K562 (cell line): ENCODE data around the gene GPR83. TPM values are rescaled to one million over a fixed set of nuclear protein-coding genes. Genes with fewer than 3 reads are reported as not detected.

Source experiments
- CXXC5 ChIP-seq: fragments of 250-450 bp; sonication (Bioruptor Pico); IDR thresholded peaks from 2 replicates; pipeline ENCODE4 v1.8.0; 2022; ENCODE audit warnings: inconsistent platforms, mild to moderate bottlenecking, moderate library complexity
- EP300 ChIP-seq: IDR thresholded peaks from 2 replicates; pipeline ENCODE4 v1.6.1; 2012; ENCODE audit warnings: low read length, improper control_type of control experiment
- EP400 ChIP-seq: fragments of 450-650 bp; IDR thresholded peaks from 2 replicates; pipeline ENCODE4 v1.6.1; 2017; ENCODE audit warnings: antibody characterized with exemption, mild to moderate bottlenecking, moderate library complexity
- ETV1 ChIP-seq: fragments of 450-650 bp; conservative IDR thresholded peaks from 2 replicates; pipeline ENCODE4 v1.6.1; 2016; ENCODE audit warnings: missing genetic modification characterization, control low read depth, low read depth, missing compliant biosample characterization
- HOXB6 ChIP-seq: fragments of 250-450 bp; sonication (Bioruptor Pico); IDR thresholded peaks from 2 replicates; pipeline ENCODE4 v1.5.1; 2022; ENCODE audit warnings: mild to moderate bottlenecking, borderline replicate concordance
- IFI16 ChIP-seq: fragments of 250-450 bp; sonication (Bioruptor Pico); IDR thresholded peaks from 2 replicates; pipeline ENCODE4 v2.1.2; 2022; ENCODE audit warnings: mild to moderate bottlenecking, inconsistent platforms
- POLR2B ChIP-seq: fragments of 450-650 bp; IDR thresholded peaks from 2 replicates; pipeline ENCODE4 v1.6.1; 2018; ENCODE audit warnings: low read depth; ENCODE audit not compliant: partially characterized antibody
- POLR2H ChIP-seq: IDR thresholded peaks from 2 replicates; pipeline ENCODE4 v1.6.1; 2016; ENCODE audit warnings: missing genetic modification characterization, low read depth, mild to moderate bottlenecking, control low read depth, missing compliant biosample characterization, moderate library complexity
- TRIM24 ChIP-seq, 2 experiments: fragments of 450-650 bp; IDR thresholded peaks; 2 replicates each; pipeline ENCODE4 v1.6.1; 2016
- ZNF12 ChIP-seq: sonication (generic); formaldehyde crosslinking; IDR thresholded peaks from 2 replicates; pipeline ENCODE4 v1.4.0; 2020; ENCODE audit warnings: mild to moderate bottlenecking, missing genetic modification reagents
- polyA plus RNA-seq, 8 experiments: library from polyadenylated mRNA; depleted of rRNA in 4 of 8; stranded (reverse) in 5 of 8; unstranded in 3 of 8; fragments of >200 nt; fragmentation: Nextera tagmentation in 2 of 8; fragmentation: Illumina TruSeq in 1 of 8; extraction: Ambion mirVana in 2 of 8; extraction: Trizol in 1 of 8; gene quantifications; 2 replicates each; pipeline versions ENCODE4 v1.2.1 to v1.2.3, GENCODE V29; 2011 to 2014; ENCODE audit warnings: inconsistent platforms in 1 of 8, missing spikeins in 1 of 8
- total RNA-seq, 7 experiments: library from RNA; depleted of rRNA in 6 of 7; stranded (reverse); fragments of >200 nt in 6 of 7; fragmentation: Illumina TruSeq in 2 of 7; extraction: Trizol in 2 of 7; gene quantifications; 2 replicates each; pipeline versions ENCODE4 v1.2.1 to v1.2.3, GENCODE V29; 2011 to 2021; ENCODE audit warnings: low replicate concordance in 1 of 7
- TF ChIP-seq, protein P1 (sequence below): fragments of 450-650 bp; IDR thresholded peaks from 2 replicates; pipeline ENCODE4 v1.6.1; 2018; ENCODE audit not compliant: partially characterized antibody
- TF ChIP-seq, protein P2 (sequence below): fragments of 250-450 bp; sonication (Bioruptor Pico); IDR thresholded peaks from 2 replicates; pipeline ENCODE4 v1.8.0; 2021; ENCODE audit warnings: moderate library complexity, mild to moderate bottlenecking, inconsistent platforms

GPR83 gene
- total and polyA plus RNA-seq, 9 of the 15 experiments (the other 6 are each of a cell fraction or from before 2014, with no cell fraction given): 0.03 to 0.13 (median 0.08) TPM; not detected in 2

DNA sequence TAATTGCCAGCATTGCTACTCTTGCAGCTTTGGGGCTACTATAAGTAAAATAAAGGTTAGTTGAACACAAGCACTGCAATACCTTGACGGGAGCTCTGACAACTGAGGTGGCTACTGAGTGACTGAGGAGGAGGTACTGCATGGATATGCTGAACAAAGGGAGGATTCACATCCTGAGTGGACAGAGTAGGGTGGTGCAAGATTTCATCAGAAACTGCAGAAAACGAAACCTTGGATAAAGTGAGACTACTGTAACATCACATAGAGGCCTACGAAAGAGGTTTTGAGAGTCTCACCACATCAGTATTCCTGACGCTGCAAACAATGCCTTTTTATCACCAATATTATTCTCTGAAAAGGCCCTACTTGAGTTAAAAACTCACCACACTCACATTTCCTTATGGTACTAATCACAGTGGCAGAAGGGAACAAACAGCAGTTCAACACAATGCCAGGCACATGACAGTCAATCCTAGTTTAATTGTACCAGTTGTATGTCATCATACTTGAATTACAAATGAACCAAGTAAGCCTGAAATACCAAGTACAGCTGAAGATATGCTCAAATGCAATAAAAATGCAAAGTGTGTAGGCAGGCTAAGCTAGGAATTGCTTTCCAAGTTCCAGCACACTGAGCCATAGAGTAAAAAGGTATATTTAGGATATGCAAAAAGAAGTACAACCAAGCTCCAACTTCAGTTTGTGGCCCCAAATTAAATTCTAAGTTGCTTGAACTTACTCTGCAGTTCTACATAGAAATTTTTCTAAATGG is 4.0 kb upstream of the GPR83 start (continued):
- TF ChIP-seq, protein P1, sequence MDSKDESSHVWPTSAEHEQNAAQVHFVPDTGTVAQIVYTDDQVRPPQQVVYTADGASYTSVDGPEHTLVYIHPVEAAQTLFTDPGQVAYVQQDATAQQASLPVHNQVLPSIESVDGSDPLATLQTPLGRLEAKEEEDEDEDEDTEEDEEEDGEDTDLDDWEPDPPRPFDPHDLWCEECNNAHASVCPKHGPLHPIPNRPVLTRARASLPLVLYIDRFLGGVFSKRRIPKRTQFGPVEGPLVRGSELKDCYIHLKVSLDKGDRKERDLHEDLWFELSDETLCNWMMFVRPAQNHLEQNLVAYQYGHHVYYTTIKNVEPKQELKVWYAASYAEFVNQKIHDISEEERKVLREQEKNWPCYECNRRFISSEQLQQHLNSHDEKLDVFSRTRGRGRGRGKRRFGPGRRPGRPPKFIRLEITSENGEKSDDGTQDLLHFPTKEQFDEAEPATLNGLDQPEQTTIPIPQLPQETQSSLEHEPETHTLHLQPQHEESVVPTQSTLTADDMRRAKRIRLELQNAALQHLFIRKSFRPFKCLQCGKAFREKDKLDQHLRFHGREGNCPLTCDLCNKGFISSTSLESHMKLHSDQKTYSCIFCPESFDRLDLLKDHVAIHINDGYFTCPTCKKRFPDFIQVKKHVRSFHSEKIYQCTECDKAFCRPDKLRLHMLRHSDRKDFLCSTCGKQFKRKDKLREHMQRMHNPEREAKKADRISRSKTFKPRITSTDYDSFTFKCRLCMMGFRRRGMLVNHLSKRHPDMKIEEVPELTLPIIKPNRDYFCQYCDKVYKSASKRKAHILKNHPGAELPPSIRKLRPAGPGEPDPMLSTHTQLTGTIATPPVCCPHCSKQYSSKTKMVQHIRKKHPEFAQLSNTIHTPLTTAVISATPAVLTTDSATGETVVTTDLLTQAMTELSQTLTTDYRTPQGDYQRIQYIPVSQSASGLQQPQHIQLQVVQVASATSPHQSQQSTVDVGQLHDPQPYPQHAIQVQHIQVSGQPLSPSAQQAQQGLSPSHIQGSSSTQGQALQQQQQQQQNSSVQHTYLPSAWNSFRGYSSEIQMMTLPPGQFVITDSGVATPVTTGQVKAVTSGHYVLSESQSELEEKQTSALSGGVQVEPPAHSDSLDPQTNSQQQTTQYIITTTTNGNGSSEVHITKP: no peak
- no peak for TF ChIP-seq POLR2B
- peak; percentile 76 for TF ChIP-seq ETV1 (tag)
- TF ChIP-seq CXXC5: peak; percentile 21; the same call in 1 of the 2 replicates
- no peak for TF ChIP-seq ZNF12
- TF ChIP-seq IFI16 (CRISPR knock-in tag): no peak
- TF ChIP-seq, protein P2, sequence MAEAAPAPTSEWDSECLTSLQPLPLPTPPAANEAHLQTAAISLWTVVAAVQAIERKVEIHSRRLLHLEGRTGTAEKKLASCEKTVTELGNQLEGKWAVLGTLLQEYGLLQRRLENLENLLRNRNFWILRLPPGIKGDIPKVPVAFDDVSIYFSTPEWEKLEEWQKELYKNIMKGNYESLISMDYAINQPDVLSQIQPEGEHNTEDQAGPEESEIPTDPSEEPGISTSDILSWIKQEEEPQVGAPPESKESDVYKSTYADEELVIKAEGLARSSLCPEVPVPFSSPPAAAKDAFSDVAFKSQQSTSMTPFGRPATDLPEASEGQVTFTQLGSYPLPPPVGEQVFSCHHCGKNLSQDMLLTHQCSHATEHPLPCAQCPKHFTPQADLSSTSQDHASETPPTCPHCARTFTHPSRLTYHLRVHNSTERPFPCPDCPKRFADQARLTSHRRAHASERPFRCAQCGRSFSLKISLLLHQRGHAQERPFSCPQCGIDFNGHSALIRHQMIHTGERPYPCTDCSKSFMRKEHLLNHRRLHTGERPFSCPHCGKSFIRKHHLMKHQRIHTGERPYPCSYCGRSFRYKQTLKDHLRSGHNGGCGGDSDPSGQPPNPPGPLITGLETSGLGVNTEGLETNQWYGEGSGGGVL: no peak
- peak; percentile 26; the same call in 1 of the 2 replicates for TF ChIP-seq EP400
- peak; percentile 80 for TF ChIP-seq POLR2H (tag)
- TF ChIP-seq HOXB6 (CRISPR knock-in tag): no peak
- TF ChIP-seq EP300: peak; percentile 25; the same call in 1 of the 2 replicates
- peak in 1 of 2 experiments; percentile 47; a peak in 1 of 4 replicates for TF ChIP-seq TRIM24 (IDR thresholded peaks at IDR 0.05)
- TF ChIP-seq, all 486 proteins: peak for 15
